ENCODE results near the gene PTGER1. TPM values are rescaled to one million over a fixed set of nuclear protein-coding genes. Genes with fewer than 3 reads are reported as not detected.

PTGER1 gene
- total and polyA plus RNA-seq, 10 of the 15 experiments (the other 5 are each of a cell fraction or from before 2014, with no cell fraction given) = not detected

Small RNAs within 50 kb of the gene (small RNA-seq; reads per million reads assigned to genes)
- gene SNRPGP15 = not detected

Other genes starting within 250 kb of the PTGER1 start
Only the 7 nearest of the 10 such genes appear.
- 75.3 and 81.7 TPM in 2 replicates for gene ADGRE5, start 93.9 kb downstream of the PTGER1 start, total RNA-seq (2014; rRNA removed)
- 20.7 and 23.9 TPM in 2 replicates for gene ADGRE5, start 93.9 kb downstream of the PTGER1 start, total RNA-seq (2014; rRNA removed; fragmentation: Illumina TruSeq; extraction: Trizol)
- 103 and 111 TPM in 2 replicates for gene ADGRE5, start 93.9 kb downstream of the PTGER1 start, total RNA-seq (2021)
- gene ADGRE5, start 93.9 kb downstream of the PTGER1 start, polyA plus RNA-seq (2011; rRNA removed) = 19.1 and 31.8 TPM in 2 replicates
- 31.0 and 48.2 TPM in 2 replicates for gene ADGRE5, start 93.9 kb downstream of the PTGER1 start, polyA plus RNA-seq (2014; fragmentation: Illumina TruSeq; extraction: Trizol)
- 1 to 10 TPM; 4.0 to 4.5 TPM for gene ADGRE5, start 93.9 kb downstream of the PTGER1 start, polyA plus RNA-seq (2014; fragmentation: Nextera tagmentation; extraction: Ambion mirVana)
- gene ADGRE5, start 93.9 kb downstream of the PTGER1 start, polyA plus RNA-seq (2014; rRNA removed) = 59.7 and 67.2 TPM in 2 replicates
- gene ADGRE5, start 93.9 kb downstream of the PTGER1 start, polyA plus RNA-seq (2016; fragmentation: Nextera tagmentation; extraction: Ambion mirVana) = 10 to 100 TPM; 66.3 to 71.8 TPM
- 248 and 280 TPM in 2 replicates for gene DDX39A, start 56.0 kb downstream of the PTGER1 start, total RNA-seq (2014; rRNA removed)
- gene DDX39A, start 56.0 kb downstream of the PTGER1 start, total RNA-seq (2014; rRNA removed; fragmentation: Illumina TruSeq; extraction: Trizol) = 109 and 116 TPM in 2 replicates
- gene DDX39A, start 56.0 kb downstream of the PTGER1 start, total RNA-seq (2021) = 218 and 236 TPM in 2 replicates
- 56.8 and 134 TPM in 2 replicates for gene DDX39A, start 56.0 kb downstream of the PTGER1 start, polyA plus RNA-seq (2011; rRNA removed)
- 40.7 and 113 TPM in 2 replicates for gene DDX39A, start 56.0 kb downstream of the PTGER1 start, polyA plus RNA-seq (2014; fragmentation: Illumina TruSeq; extraction: Trizol)
- 100 to 1,000 TPM; 168 to 212 TPM for gene DDX39A, start 56.0 kb downstream of the PTGER1 start, polyA plus RNA-seq (2014; fragmentation: Nextera tagmentation; extraction: Ambion mirVana)
- 249 and 298 TPM in 2 replicates for gene DDX39A, start 56.0 kb downstream of the PTGER1 start, polyA plus RNA-seq (2014; rRNA removed)
- 100 to 1,000 TPM; 356 to 378 TPM for gene DDX39A, start 56.0 kb downstream of the PTGER1 start, polyA plus RNA-seq (2016; fragmentation: Nextera tagmentation; extraction: Ambion mirVana)
- gene PKN1, start 42.0 kb downstream of the PTGER1 start, total RNA-seq (2014; rRNA removed) = 68.0 and 80.0 TPM in 2 replicates
- gene PKN1, start 42.0 kb downstream of the PTGER1 start, total RNA-seq (2014; rRNA removed; fragmentation: Illumina TruSeq; extraction: Trizol) = 47.8 and 54.2 TPM in 2 replicates
- gene PKN1, start 42.0 kb downstream of the PTGER1 start, total RNA-seq (2021) = 189 and 202 TPM in 2 replicates
- gene PKN1, start 42.0 kb downstream of the PTGER1 start, polyA plus RNA-seq (2011; rRNA removed) = 26.0 and 49.8 TPM in 2 replicates
- gene PKN1, start 42.0 kb downstream of the PTGER1 start, polyA plus RNA-seq (2014; fragmentation: Illumina TruSeq; extraction: Trizol) = 18.9 and 45.4 TPM in 2 replicates
- 1 to 10 TPM; 1.0 to 1.4 TPM for gene PKN1, start 42.0 kb downstream of the PTGER1 start, polyA plus RNA-seq (2014; fragmentation: Nextera tagmentation; extraction: Ambion mirVana)
- 77.3 and 91.2 TPM in 2 replicates for gene PKN1, start 42.0 kb downstream of the PTGER1 start, polyA plus RNA-seq (2014; rRNA removed)
- 10 to 100 TPM; 51.3 to 60.1 TPM for gene PKN1, start 42.0 kb downstream of the PTGER1 start, polyA plus RNA-seq (2016; fragmentation: Nextera tagmentation; extraction: Ambion mirVana)
- 23.4 and 24.1 TPM in 2 replicates for gene GIPC1, start 20.8 kb upstream of the PTGER1 start, total RNA-seq (2014; rRNA removed)
- 7.0 and 11.3 TPM in 2 replicates for gene GIPC1, start 20.8 kb upstream of the PTGER1 start, total RNA-seq (2014; rRNA removed; fragmentation: Illumina TruSeq; extraction: Trizol)
- 19.9 and 21.2 TPM in 2 replicates for gene GIPC1, start 20.8 kb upstream of the PTGER1 start, total RNA-seq (2021)
- 6.4 and 11.2 TPM in 2 replicates for gene GIPC1, start 20.8 kb upstream of the PTGER1 start, polyA plus RNA-seq (2011; rRNA removed)
- gene GIPC1, start 20.8 kb upstream of the PTGER1 start, polyA plus RNA-seq (2014; fragmentation: Illumina TruSeq; extraction: Trizol) = 1.0 and 5.0 TPM in 2 replicates
- gene GIPC1, start 20.8 kb upstream of the PTGER1 start, polyA plus RNA-seq (2014; fragmentation: Nextera tagmentation; extraction: Ambion mirVana) = 1 to 10 TPM in 1 of 2 experiments, under 1 TPM in 1; 0.47 to 1.0 TPM
- gene GIPC1, start 20.8 kb upstream of the PTGER1 start, polyA plus RNA-seq (2014; rRNA removed) = 21.4 and 24.1 TPM in 2 replicates
- gene GIPC1, start 20.8 kb upstream of the PTGER1 start, polyA plus RNA-seq (2016; fragmentation: Nextera tagmentation; extraction: Ambion mirVana) = 10 to 100 TPM; 15.9 to 18.0 TPM
- gene DNAJB1, start 43.0 kb upstream of the PTGER1 start, total RNA-seq (2014; rRNA removed) = 27.2 and 27.9 TPM in 2 replicates
- gene DNAJB1, start 43.0 kb upstream of the PTGER1 start, total RNA-seq (2014; rRNA removed; fragmentation: Illumina TruSeq; extraction: Trizol) = 24.7 and 26.3 TPM in 2 replicates
- 39.4 and 40.8 TPM in 2 replicates for gene DNAJB1, start 43.0 kb upstream of the PTGER1 start, total RNA-seq (2021)
- 36.8 and 45.7 TPM in 2 replicates for gene DNAJB1, start 43.0 kb upstream of the PTGER1 start, polyA plus RNA-seq (2011; rRNA removed)
- gene DNAJB1, start 43.0 kb upstream of the PTGER1 start, polyA plus RNA-seq (2014; fragmentation: Illumina TruSeq; extraction: Trizol) = 34.9 and 38.0 TPM in 2 replicates
- gene DNAJB1, start 43.0 kb upstream of the PTGER1 start, polyA plus RNA-seq (2014; fragmentation: Nextera tagmentation; extraction: Ambion mirVana) = 1 to 10 TPM; 4.8 to 8.3 TPM
- gene DNAJB1, start 43.0 kb upstream of the PTGER1 start, polyA plus RNA-seq (2014; rRNA removed) = 31.6 and 31.9 TPM in 2 replicates
- gene DNAJB1, start 43.0 kb upstream of the PTGER1 start, polyA plus RNA-seq (2016; fragmentation: Nextera tagmentation; extraction: Ambion mirVana) = 10 to 100 TPM; 62.3 to 65.8 TPM
- 54.0 and 70.3 TPM in 2 replicates for gene TECR, start 54.2 kb upstream of the PTGER1 start, total RNA-seq (2014; rRNA removed)
- 36.3 TPM in 2 replicates for gene TECR, start 54.2 kb upstream of the PTGER1 start, total RNA-seq (2014; rRNA removed; fragmentation: Illumina TruSeq; extraction: Trizol)
- gene TECR, start 54.2 kb upstream of the PTGER1 start, total RNA-seq (2021) = 86.1 and 92.0 TPM in 2 replicates
- 12.0 and 37.4 TPM in 2 replicates for gene TECR, start 54.2 kb upstream of the PTGER1 start, polyA plus RNA-seq (2011; rRNA removed)
- gene TECR, start 54.2 kb upstream of the PTGER1 start, polyA plus RNA-seq (2014; fragmentation: Illumina TruSeq; extraction: Trizol) = 27.2 and 65.9 TPM in 2 replicates
- gene TECR, start 54.2 kb upstream of the PTGER1 start, polyA plus RNA-seq (2014; fragmentation: Nextera tagmentation; extraction: Ambion mirVana) = 10 to 100 TPM in 1 of 2 experiments, 1 to 10 TPM in 1; 9.6 to 23.9 TPM
- 62.5 and 83.3 TPM in 2 replicates for gene TECR, start 54.2 kb upstream of the PTGER1 start, polyA plus RNA-seq (2014; rRNA removed)
- 100 to 1,000 TPM; 148 to 157 TPM for gene TECR, start 54.2 kb upstream of the PTGER1 start, polyA plus RNA-seq (2016; fragmentation: Nextera tagmentation; extraction: Ambion mirVana)
- gene NDUFB7, start 96.7 kb upstream of the PTGER1 start, total RNA-seq (2014; rRNA removed) = 366 and 434 TPM in 2 replicates
- gene NDUFB7, start 96.7 kb upstream of the PTGER1 start, total RNA-seq (2014; rRNA removed; fragmentation: Illumina TruSeq; extraction: Trizol) = 76.1 and 95.5 TPM in 2 replicates
- gene NDUFB7, start 96.7 kb upstream of the PTGER1 start, total RNA-seq (2021) = 220 and 223 TPM in 2 replicates
- 36.6 and 145 TPM in 2 replicates for gene NDUFB7, start 96.7 kb upstream of the PTGER1 start, polyA plus RNA-seq (2011; rRNA removed)
- gene NDUFB7, start 96.7 kb upstream of the PTGER1 start, polyA plus RNA-seq (2014; fragmentation: Illumina TruSeq; extraction: Trizol) = 1.2 and 20.2 TPM in 2 replicates
- 10 to 100 TPM; 14.6 to 72.4 TPM for gene NDUFB7, start 96.7 kb upstream of the PTGER1 start, polyA plus RNA-seq (2014; fragmentation: Nextera tagmentation; extraction: Ambion mirVana)
- gene NDUFB7, start 96.7 kb upstream of the PTGER1 start, polyA plus RNA-seq (2014; rRNA removed) = 480 and 530 TPM in 2 replicates
- 100 to 1,000 TPM; 415 to 425 TPM for gene NDUFB7, start 96.7 kb upstream of the PTGER1 start, polyA plus RNA-seq (2016; fragmentation: Nextera tagmentation; extraction: Ambion mirVana)

Measured in GM12878 (cell line).